ENCODE results near the gene ALDH1A2.

The ALDH1A2 gene

DNA sequence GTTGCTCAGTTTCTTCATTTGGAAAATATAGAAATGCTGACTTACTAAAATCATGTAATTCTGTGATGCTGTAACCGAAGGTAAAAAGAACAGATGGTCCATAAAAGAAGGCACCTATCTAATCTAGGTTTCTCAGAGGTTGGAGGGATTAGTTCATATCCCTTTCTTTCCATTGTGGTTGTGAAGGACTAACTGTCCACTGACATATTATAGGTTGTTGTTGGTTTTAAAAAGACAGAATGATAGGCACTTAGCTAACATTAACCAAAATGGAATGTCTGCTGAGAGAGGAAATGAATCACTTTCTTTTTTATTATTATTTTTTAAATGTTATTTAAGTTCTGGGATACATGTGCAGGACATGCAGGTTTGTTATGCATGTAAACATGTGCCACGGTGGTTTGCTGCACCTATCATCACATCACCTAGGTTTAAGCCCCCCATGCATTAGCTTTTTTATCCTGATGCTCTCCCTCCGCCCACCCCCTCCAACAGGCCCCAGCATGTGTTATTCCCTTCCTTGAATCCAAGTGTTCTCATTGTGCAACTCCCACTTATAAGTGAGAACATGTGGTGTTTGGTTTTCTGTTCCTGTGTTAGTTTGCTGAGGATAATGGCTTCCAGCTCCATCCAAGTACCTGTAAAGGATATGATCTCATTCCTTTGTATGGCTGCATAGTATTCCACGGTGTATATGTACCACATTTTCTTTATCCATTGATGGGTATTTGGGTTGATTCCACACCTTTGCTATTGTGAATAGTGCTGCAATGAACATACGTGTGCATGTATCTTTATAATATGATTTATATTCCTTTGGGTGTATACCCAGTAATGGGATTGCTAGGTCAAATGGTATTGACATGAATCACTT lies 45.8 kb downstream of the ALDH1A2 start:
- TF ChIP-seq, protein P1, sequence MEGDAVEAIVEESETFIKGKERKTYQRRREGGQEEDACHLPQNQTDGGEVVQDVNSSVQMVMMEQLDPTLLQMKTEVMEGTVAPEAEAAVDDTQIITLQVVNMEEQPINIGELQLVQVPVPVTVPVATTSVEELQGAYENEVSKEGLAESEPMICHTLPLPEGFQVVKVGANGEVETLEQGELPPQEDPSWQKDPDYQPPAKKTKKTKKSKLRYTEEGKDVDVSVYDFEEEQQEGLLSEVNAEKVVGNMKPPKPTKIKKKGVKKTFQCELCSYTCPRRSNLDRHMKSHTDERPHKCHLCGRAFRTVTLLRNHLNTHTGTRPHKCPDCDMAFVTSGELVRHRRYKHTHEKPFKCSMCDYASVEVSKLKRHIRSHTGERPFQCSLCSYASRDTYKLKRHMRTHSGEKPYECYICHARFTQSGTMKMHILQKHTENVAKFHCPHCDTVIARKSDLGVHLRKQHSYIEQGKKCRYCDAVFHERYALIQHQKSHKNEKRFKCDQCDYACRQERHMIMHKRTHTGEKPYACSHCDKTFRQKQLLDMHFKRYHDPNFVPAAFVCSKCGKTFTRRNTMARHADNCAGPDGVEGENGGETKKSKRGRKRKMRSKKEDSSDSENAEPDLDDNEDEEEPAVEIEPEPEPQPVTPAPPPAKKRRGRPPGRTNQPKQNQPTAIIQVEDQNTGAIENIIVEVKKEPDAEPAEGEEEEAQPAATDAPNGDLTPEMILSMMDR (IDR thresholded peaks at IDR 0.05; ENCODE audit: low read depth, low read length), result no peak
- no peaks in the 10 kb centered on the region for H3K9me3 ChIP-seq
- H3K36me3 ChIP-seq, result no peaks in the 10 kb centered on the region
- DNase-seq, result no peak
- no peaks in the 10 kb centered on the region; the same call in none of the 2 replicates for H3K27me3 ChIP-seq
- H3K4me3 ChIP-seq (ENCODE audit: low read depth, low read length), result no peak overlapping the region
- H3K4me1 ChIP-seq, result no peaks in the 10 kb centered on the region

DNA sequence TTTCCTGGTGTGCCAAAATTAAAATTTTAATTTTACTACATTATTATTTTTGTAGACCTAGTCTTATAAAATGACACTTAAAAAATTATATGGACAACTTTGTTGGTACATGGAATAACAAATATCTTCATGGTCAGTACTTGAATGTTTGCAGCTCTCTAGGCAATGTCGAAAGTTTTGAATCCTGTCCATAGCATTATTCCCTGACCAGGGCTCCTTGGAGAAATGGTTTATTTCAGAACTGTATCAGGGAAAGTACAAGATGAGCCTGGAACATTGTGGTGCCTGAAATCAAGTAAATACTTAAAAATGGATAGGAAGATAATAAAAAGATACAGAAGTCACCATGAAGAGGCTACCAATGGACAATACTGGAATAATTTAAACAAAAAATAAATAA lies 47.6 kb downstream of the ALDH1A2 start:
- peaks cover 13% of the 10 kb centered on the region for H3K27me3 ChIP-seq
- H3K36me3 ChIP-seq, result no peaks in the 10 kb centered on the region
- H3K4me3 ChIP-seq (ENCODE audit: low read depth, low read length), result no peak overlapping the region
- no peaks in the 10 kb centered on the region for H3K4me1 ChIP-seq
- TF ChIP-seq, protein P1 (IDR thresholded peaks at IDR 0.05; ENCODE audit: low read depth, low read length), result no peak
- H3K9me3 ChIP-seq, result no peaks in the 10 kb centered on the region
- no peak for DNase-seq

DNA sequence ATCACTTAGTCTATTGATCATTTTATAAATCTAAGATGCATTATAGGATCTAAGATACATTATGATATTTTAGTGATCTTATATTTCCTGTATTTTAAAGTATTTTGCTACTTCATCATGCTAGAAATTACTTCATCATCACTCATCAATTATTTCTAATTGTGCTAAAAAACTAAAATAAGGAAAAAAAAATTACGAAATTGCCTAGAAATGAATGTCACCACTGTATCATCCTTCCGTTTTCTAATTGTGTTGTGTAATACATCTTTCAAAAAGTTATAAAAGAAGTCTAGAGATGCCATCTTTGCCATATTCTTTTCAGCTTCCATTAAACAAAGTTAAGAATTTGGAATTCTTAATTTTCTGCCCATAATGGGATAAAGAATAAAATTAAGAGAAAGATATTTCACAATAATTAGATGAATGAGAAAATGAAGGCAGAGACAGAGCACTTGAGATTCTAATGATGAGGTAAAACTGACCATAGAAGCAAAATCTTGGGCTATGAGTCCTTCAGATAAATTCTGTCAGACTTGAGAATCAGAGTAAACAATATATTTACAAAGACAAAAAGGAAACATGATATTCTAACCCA lies 48.8 kb downstream of the ALDH1A2 start:
- Histone ChIP-seq H3K9me3 (no peaks in the 10 kb centered on the region), H3K27me3 (peaks cover 24% of the 10 kb centered on the region), H3K36me3 (no peaks in the 10 kb centered on the region), H3K4me3 (ENCODE audit: low read depth, low read length) (no peak overlapping the region), H3K4me1 (no peaks in the 10 kb centered on the region)
- TF ChIP-seq, protein P1 (IDR thresholded peaks at IDR 0.05; ENCODE audit: low read depth, low read length), result no peak
- no peak for DNase-seq

DNA sequence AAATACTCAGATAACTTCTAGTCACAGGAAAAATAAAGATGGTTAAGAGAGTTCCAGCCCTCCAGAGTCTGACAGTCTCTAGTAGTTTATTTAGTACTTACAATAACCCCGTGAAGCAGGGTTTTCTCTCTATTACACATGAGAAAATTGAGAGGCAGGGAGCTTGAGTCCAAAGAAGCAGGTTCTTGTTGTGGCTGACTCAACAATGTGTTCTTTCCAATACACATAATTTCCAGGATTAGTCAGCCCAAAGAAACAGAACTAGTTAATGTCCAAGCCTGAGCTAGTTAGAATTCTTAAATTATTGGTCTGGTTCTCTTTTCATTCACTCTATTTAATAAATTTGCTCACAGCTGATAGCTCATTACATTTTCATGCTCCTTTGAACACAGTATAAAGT lies 49.9 kb downstream of the ALDH1A2 start:
- no peaks in the 10 kb centered on the region for H3K4me1 ChIP-seq
- H3K27me3 ChIP-seq, result peaks cover 31% of the 10 kb centered on the region
- no peak overlapping the region for H3K4me3 ChIP-seq (ENCODE audit: low read depth, low read length)
- no peaks in the 10 kb centered on the region for H3K36me3 ChIP-seq
- DNase-seq, result no peak
- H3K9me3 ChIP-seq, result no peaks in the 10 kb centered on the region
- TF ChIP-seq, protein P1 (IDR thresholded peaks at IDR 0.05; ENCODE audit: low read depth, low read length), result no peak

DNA sequence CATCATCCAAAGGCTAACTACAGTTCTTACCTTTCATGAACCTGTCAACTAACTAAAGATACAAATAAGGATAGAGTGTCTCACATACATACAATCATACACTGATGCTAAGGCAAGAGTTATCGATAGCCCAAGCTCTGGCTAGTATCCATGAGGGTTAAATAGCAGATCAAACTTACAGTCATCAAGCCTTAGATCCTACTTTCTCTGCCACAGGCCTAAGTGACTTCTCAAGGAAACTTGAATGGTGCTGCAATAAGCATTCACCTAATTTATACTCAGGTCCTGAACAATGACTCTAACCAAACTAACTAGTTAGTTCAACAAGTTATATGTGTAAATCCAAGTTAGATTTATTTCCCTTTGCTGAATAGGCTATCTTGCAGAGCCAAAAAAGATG lies 51.0 kb downstream of the ALDH1A2 start:
- DNase-seq, result no peak
- H3K9me3 ChIP-seq, result no peaks in the 10 kb centered on the region
- no peaks in the 10 kb centered on the region for H3K36me3 ChIP-seq
- H3K4me1 ChIP-seq, result no peaks in the 10 kb centered on the region
- no peak overlapping the region for H3K4me3 ChIP-seq (ENCODE audit: low read depth, low read length)
- TF ChIP-seq, protein P1 (IDR thresholded peaks at IDR 0.05; ENCODE audit: low read depth, low read length), result no peak
- peaks cover 33% of the 10 kb centered on the region for H3K27me3 ChIP-seq

DNA sequence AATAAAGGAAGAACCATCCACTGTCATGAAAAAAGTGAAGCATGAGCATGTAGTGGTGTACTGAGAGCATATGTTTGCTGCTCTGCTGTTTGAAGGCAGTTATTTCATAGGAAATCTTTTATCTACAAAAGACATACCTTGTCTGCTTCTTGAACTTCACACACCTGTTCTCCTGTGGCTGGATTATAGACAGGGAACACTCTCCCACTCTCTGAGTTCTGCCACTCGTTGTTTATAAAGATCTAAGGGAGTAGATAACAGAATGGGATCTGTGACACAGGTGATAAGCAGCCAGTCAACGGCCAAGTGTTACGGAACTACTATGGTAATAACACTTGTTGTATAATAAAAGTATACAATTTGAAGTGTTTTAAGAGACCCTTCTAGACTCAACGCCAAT lies 51.5 kb downstream of the ALDH1A2 start:
- Histone ChIP-seq H3K9me3 (no peaks in the 10 kb centered on the region), H3K4me3 (ENCODE audit: low read depth, low read length) (no peak overlapping the region), H3K27me3 (peaks cover 33% of the 10 kb centered on the region), H3K36me3 (no peaks in the 10 kb centered on the region), H3K4me1 (no peaks in the 10 kb centered on the region)
- no peak for DNase-seq
- TF ChIP-seq, protein P1 (IDR thresholded peaks at IDR 0.05; ENCODE audit: low read depth, low read length), result no peak
